Activated B cell treated with CpG ODN at 0.5 μM for 24 hours (primary cell): ENCODE measurements around the gene NOL4L. TPM values are rescaled to one million over a fixed set of nuclear protein-coding genes. Genes with fewer than 3 reads are reported as not detected.

Experiments
- ATAC-seq: fragments of 200-7000 bp; cut with Tn5 transposase; one replicate; pipeline ENCODE4 v1.10.0; 2021; ENCODE audit warnings: low read depth, mild to moderate bottlenecking, moderate library complexity
- CTCF ChIA-PET: fragments of 350-600 bp; sonication (Branson Sonifier 250); formaldehyde crosslinking; loops from one replicate; lab custom pipeline; 2021; ENCODE audit warnings: antibody characterized with exemption; lab: Charles Lee
- POLR2A ChIA-PET: fragments of 350-600 bp; sonication (Branson Sonifier 250); formaldehyde crosslinking; loops from one replicate; lab custom pipeline; 2021; ENCODE audit warnings: antibody characterized with exemption; lab: Charles Lee
- DNase-seq: peaks from one replicate; pipeline ENCODE4 v3.0.0; 2022
- H3K27ac Mint-ChIP-seq: one replicate; pipeline ENCODE4 v1.8.0; 2020; ENCODE audit warnings: mixed read lengths
- H3K27me3 Mint-ChIP-seq: one replicate; pipeline ENCODE4 v1.8.0; 2021; ENCODE audit warnings: mixed read lengths
- H3K36me3 Mint-ChIP-seq: one replicate; pipeline ENCODE4 v1.8.0; 2021; ENCODE audit warnings: low read depth, mixed read lengths
- H3K4me1 Mint-ChIP-seq: one replicate; pipeline ENCODE4 v1.8.0; 2021; ENCODE audit warnings: mixed read lengths
- H3K4me3 Mint-ChIP-seq: one replicate; pipeline ENCODE4 v1.8.0; 2020; ENCODE audit warnings: mild to moderate bottlenecking, mixed read lengths
- H3K9me3 Mint-ChIP-seq: one replicate; pipeline ENCODE4 v1.8.0; 2020; ENCODE audit warnings: mixed read lengths
- intact Hi-C: fragments of 100-400 bp; cut with micrococcal nuclease; formaldehyde crosslinking; loops from one replicate; pipeline ENCODE4 v1.15.1; 2024
- total RNA-seq: library from RNA; stranded (reverse); gene quantifications from 2 replicates; pipeline ENCODE4 v1.2.3, GENCODE V29; 2022
- TF ChIP-seq, protein P1 (sequence below): fragments of 200-600 bp; IDR thresholded peaks from one replicate; pipeline ENCODE4 v1.8.0; 2022; ENCODE audit warnings: antibody characterized with exemption, mild to moderate bottlenecking

Gene NOL4L
- total RNA-seq, 1 donor from 2014 or later = 4.7 TPM

DNA sequence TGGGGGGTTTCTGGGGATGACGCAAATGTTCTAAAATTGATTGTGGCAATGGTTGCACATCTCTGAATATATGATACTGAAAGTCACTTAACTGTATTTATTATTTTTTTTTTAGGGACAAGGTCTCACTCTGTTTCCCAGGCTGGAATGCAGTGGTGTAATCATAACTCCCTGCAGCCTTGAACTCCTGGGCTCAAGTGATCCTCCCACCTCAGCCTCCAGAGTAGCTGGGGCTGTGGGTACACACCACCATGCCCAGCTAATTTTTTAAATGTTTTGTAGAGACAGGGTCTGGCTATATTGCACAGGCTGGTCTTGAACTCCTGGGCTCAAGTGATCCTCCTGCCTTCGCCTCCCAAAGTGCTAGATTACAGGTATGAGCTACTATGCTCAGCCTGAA is 33.4 kb downstream of the NOL4L start:
- Mint-ChIP-seq H3K4me3 (no peak overlapping the region), H3K27ac (no peak overlapping the region), H3K36me3 (no peaks in the 10 kb centered on the region), H3K27me3 (peaks cover 2% of the 10 kb centered on the region), H3K9me3 (no peaks in the 10 kb centered on the region), H3K4me1 (peaks cover 5% of the 10 kb centered on the region)
- TF ChIP-seq, protein P1, sequence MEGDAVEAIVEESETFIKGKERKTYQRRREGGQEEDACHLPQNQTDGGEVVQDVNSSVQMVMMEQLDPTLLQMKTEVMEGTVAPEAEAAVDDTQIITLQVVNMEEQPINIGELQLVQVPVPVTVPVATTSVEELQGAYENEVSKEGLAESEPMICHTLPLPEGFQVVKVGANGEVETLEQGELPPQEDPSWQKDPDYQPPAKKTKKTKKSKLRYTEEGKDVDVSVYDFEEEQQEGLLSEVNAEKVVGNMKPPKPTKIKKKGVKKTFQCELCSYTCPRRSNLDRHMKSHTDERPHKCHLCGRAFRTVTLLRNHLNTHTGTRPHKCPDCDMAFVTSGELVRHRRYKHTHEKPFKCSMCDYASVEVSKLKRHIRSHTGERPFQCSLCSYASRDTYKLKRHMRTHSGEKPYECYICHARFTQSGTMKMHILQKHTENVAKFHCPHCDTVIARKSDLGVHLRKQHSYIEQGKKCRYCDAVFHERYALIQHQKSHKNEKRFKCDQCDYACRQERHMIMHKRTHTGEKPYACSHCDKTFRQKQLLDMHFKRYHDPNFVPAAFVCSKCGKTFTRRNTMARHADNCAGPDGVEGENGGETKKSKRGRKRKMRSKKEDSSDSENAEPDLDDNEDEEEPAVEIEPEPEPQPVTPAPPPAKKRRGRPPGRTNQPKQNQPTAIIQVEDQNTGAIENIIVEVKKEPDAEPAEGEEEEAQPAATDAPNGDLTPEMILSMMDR = no peak
- CTCF ChIA-PET = no interaction called here
- intact Hi-C loops = no loop called here
- POLR2A ChIA-PET = no interaction called here
- no peak for DNase-seq
- ATAC-seq = no peak

DNA sequence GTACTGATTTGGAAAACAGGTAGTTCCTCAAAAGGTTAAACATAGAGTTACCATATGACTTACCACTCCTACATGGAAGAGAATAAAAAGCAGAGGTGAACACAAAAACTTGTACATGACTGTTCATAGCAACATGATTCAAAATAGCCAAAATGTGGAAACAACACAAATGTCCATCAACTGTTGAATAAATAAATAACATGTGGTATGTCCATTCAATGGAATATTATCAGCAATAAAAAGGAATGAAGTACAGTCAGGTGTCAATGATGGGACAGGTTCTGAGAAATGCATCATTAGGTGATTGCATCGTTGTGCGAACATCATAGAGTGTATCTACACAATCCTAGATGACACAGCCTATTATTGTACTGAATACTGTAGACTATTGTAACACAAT is 35.3 kb downstream of the NOL4L start:
- H3K27me3 Mint-ChIP-seq = no peaks in the 10 kb centered on the region
- no peak overlapping the region for H3K27ac Mint-ChIP-seq
- TF ChIP-seq, protein P1 = no peak
- POLR2A ChIA-PET = no interaction called here
- DNase-seq (no peak), ATAC-seq (no peak)
- H3K9me3 Mint-ChIP-seq = no peaks in the 10 kb centered on the region
- intact Hi-C loops = no loop called here
- CTCF ChIA-PET = no interaction called here
- no peak overlapping the region for H3K4me3 Mint-ChIP-seq
- peaks cover 5% of the 10 kb centered on the region for H3K4me1 Mint-ChIP-seq
- no peaks in the 10 kb centered on the region for H3K36me3 Mint-ChIP-seq

DNA sequence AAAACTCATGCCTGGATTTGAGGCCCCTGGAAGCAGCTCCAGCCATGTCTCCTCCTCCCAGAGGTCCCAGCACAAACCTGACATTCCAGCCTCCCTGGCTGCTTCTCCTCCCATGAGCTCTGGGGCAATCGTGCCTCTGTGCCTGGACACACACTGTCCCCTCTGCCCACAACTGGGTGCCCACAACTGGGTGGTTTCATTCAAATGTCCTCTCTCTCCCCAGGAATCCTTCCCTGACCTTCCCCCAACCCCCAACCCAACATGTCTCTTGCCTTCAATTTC is 37.4 kb downstream of the NOL4L start:
- TF ChIP-seq, protein P1 = no peak
- ChIA-PET CTCF (no interaction called here), POLR2A (no interaction called here)
- H3K36me3 Mint-ChIP-seq = no peaks in the 10 kb centered on the region
- H3K27ac Mint-ChIP-seq = no peak overlapping the region
- no peak overlapping the region for H3K4me3 Mint-ChIP-seq
- no peaks in the 10 kb centered on the region for H3K9me3 Mint-ChIP-seq
- no peaks in the 10 kb centered on the region for H3K4me1 Mint-ChIP-seq
- intact Hi-C loops = no loop called here
- ATAC-seq = no peak
- no peak for DNase-seq
- no peaks in the 10 kb centered on the region for H3K27me3 Mint-ChIP-seq

DNA sequence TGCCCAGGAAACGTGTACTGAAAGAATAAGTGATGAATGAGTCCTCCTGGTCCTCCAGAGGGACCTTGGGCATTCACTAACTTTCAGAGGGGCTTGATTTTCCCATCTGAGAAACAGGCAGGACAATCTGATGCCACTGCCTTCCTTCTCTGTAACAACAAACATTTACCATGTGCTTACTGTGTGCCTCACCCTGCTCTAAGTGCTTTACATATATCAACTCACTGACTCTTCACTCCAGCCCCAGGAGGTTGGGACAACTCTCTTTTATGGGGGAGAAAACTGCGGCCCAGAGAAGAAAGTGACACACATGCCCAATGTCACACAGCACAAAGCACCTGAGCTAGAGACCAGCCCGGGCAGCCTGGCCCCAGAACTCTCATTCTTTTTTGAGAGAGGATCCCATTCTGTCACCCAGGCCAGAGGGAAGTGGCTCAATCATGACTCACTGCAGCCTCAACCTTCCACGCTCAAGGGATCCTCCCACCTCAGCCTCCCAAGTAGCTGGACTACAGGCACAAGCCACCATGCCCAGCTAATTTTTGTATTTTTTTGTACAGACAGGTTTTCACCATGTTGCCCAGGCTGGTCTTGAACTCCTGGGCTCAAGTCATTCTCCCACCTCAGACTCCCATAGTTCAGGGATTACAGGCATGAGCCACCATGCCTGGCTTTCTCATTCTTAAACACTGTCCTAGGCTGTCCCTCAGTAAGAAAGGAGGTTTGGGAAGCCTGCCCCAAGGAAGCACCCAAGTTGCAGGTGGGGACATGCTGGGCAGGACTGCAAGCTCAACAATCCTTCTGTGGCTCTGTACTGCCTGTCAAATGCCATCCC is 38.0 kb downstream of the NOL4L start:
- H3K4me1 Mint-ChIP-seq = no peaks in the 10 kb centered on the region
- ChIA-PET POLR2A (no interaction called here), CTCF (no interaction called here)
- no peaks in the 10 kb centered on the region for H3K36me3 Mint-ChIP-seq
- H3K9me3 Mint-ChIP-seq = no peaks in the 10 kb centered on the region
- TF ChIP-seq, protein P1 = no peak
- intact Hi-C loops = no loop called here
- no peak overlapping the region for H3K4me3 Mint-ChIP-seq
- ATAC-seq = no peak
- H3K27ac Mint-ChIP-seq = no peak overlapping the region
- no peak for DNase-seq
- no peaks in the 10 kb centered on the region for H3K27me3 Mint-ChIP-seq

DNA sequence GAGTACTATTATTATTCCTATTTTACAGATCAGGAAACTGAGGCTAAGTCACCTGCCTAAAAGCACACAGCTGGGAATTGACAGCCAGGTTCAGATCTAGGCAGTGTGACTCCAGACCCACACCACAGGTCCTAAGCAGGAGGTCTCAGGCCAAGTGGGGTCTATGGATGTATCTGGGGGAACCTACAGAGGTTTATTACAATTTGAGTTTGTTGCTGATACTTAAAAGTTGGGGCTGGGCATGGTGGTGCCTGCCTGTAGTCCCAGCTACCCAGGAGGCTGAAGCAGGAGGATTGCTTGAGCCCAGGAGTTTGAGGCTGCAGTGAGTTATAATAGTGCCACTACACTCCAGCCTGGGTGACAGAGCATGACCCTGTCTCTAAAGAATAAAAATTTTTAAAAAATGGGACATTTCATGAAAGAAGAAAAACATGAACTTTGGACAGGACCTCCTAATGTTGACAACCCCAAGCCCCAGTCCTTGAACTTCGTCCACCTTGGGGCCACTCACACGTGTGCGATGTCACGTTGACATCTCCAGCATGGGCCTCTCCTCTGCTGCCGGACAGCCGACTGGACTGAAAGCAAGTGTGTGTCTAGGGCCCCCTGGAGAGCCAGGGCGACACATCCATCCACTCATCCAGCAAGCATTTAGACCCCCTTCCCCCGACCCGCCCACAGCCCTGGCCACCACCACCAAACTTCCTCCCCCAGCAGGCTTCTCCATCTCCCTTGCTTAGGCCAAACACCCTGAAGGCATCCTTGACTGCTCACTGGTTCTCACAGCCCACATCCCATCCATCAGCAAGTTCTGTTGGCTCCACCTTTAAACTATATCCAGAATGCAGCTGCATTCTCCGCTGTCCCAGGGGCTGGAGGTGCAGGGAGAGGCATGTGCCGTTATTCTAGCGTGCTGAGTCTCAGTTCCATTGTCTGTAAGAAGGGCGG is 40.0 kb downstream of the NOL4L start:
- Mint-ChIP-seq H3K9me3 (no peaks in the 10 kb centered on the region), H3K36me3 (no peaks in the 10 kb centered on the region), H3K4me1 (peaks cover 8% of the 10 kb centered on the region), H3K27ac (no peak overlapping the region), H3K27me3 (no peaks in the 10 kb centered on the region), H3K4me3 (no peak overlapping the region)
- intact Hi-C loops = no loop called here
- DNase-seq (no peak), ATAC-seq (no peak)
- ChIA-PET POLR2A (no interaction called here), CTCF (no interaction called here)
- TF ChIP-seq, protein P1 = no peak
